GM18517 (cell line): ENCODE data around the gene NFAT5.
"Not testable (repeated sequence)": the region's sequence is repeated elsewhere in the genome, so short reads cannot be mapped to it uniquely, and the experiment has no call there.

Source experiments
- ATAC-seq: cut with Tn5 transposase; IDR thresholded peaks from one replicate; pipeline ENCODE4 v1.9.1; 2021; ENCODE audit warnings: mild to moderate bottlenecking, moderate library complexity; ENCODE audit not compliant: unreplicated experiment

The NFAT5 gene

GRCh38 chr16:69727916-69728270 is 162.1 kb downstream of the NFAT5 start:
- no peak for ATAC-seq

GRCh38 chr16:69729030-69729429 is 163.3 kb downstream of the NFAT5 start:
- ATAC-seq, result not testable (repeated sequence)

- not testable (repeated sequence) for ATAC-seq
Observed at GRCh38 chr16:69731280-69731679, 165.5 kb downstream of the NFAT5 start.

GRCh38 chr16:69732101-69732500 is 166.3 kb downstream of the NFAT5 start:
- ATAC-seq, result no peak

- ATAC-seq, result no peak
Observed at GRCh38 chr16:69741519-69741918, 175.8 kb downstream of the NFAT5 start.

GRCh38 chr16:69741951-69742904 is 176.5 kb downstream of the NFAT5 start:
- ATAC-seq, result no peak

GRCh38 chr16:69744363-69745231 is 178.8 kb downstream of the NFAT5 start:
- no peak for ATAC-seq

- no peak for ATAC-seq
Observed at GRCh38 chr16:69745232-69745612, 179.5 kb downstream of the NFAT5 start.

GRCh38 chr16:69745959-69746358 is 180.2 kb downstream of the NFAT5 start:
- ATAC-seq, result no peak

- ATAC-seq, result no peak
Observed at GRCh38 chr16:69747115-69747514, 181.3 kb downstream of the NFAT5 start.

GRCh38 chr16:69748694-69749345 is 183.1 kb downstream of the NFAT5 start:
- no peak for ATAC-seq

GRCh38 chr16:69754143-69754468 is 188.3 kb downstream of the NFAT5 start:
- ATAC-seq, result no peak
